Activated T-cell treated with anti-CD3 and anti-CD28 coated beads for 48 hours (primary cell): ENCODE measurements around the gene DHRS13.
A peak's percentile ranks its signal among the peaks of the same experiment; 100 is the strongest.
"Not testable (repeated sequence)": the region's sequence is repeated elsewhere in the genome, so short reads cannot be mapped to it uniquely, and the experiment has no call there.

Experiments
- DNase-seq: peaks from one replicate; pipeline ENCODE4 v3.0.0-alpha.2; 2020; ENCODE audit warnings: low read depth

Gene DHRS13

GRCh38 chr17:28903546-28903841, 615 bp upstream of the DHRS13 start:
- not testable (repeated sequence) for DNase-seq

- peak; percentile 55 for DNase-seq
Observed at GRCh38 chr17:28901866-28902818, 737 bp downstream of the DHRS13 start.

DNA sequence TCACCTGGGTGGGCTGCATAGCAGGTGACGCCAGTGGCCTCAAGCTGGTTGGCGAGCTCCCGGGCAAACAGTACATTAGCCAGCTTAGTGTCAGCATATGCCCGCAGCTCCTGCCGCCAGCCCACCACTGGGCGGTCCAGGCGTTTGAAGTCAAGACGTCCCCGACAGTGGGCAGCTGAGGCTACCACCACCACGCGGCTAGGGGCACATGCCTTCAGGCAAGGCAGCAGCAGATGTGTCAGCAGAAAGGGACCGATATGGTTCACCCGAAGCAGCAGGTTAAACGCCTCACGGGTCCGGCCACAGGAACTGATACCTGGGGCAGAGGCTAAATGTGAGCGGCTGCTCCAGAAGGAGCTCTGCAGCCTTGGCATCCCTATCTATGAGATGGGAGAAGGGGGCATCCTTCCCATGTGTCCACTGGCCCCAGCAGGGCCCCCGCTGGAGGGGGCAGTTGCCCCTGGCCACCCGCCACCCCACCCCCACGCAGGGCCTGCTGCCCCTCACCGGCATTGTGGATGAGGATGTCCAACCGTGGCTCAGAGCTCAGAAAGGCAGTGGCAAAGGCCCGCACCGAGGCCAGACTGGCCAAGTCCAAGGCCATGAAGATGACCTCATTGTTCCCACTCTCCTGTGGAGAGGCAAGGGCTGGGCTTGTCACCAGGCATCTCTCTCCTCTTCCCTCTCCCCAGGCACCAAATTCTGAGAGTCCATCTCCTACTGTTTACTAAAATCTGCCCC, 1.7 kb downstream of the DHRS13 start:
- DNase-seq, result no peak

- no peak for DNase-seq
Observed at GRCh38 chr17:28899212-28899815, 3.6 kb downstream of the DHRS13 start.

DNA sequence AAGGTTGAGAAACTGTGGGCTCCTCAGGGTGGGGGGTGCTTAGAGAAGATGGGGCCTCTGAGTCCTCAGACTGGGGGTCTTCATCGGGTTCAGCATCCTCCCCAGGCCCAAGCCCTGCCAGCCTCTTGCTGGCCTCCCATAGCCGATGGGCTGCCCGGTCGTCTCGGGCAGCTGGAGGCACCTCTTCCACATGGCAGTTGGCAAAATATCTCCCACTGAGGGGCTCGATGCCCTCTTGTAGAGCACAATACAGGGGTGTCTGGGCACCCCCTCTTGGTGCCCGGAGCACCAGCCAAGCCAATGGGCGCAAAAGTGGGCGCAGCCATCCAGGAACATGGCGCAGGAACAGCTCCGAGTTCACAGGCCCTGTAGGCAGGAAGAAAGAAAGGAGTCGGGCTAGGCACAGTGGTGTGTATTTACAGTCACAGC, 4.3 kb downstream of the DHRS13 start:
- no peak for DNase-seq

- no peak for DNase-seq
Observed at GRCh38 chr17:28897769-28898526, 4.9 kb downstream of the DHRS13 start.

DNA sequence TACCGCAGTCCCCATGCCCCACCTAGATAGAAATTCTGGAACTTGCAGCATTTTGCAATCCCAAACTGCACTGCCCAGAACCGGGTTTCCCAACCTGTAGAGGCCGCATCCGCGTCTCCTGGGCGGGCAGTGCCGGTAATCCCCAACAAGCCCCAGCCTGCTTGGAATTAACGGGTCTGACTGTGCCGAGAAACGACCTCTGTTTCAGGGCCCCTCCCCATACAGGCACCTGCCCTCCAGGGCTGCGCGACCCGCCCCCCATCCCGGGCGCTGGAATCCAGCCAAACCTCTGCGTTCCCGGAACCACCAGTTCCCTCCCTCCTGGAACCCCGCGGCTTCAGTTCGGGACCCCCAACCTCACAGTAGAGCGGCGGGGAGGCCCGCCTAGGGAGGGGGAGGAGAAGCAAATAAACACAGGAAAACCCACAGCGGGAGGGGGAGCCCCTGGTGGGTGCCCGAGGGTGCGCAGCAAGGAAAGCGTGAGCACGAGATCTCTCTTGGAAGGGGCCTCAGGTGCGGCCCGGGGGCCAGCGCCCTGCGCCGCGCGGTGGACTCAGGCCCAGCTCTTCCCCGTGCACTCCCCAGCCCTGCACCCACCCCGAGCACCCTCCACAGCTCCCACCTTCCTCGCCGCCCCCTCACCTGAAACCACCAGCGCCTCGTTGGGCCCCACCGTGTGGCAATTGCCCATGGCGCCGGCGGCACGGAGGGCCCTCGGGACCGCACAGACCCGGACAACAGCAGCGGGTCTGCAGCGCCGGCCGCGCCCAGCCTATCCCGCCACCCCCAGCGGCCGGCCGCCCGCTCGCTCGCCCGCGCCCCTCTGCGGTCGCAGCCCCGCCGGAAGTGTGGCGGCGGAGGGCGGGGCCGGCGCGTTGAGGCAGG, 5.8 kb downstream of the DHRS13 start, which contains the start of gene FLOT2:
TSS of gene FLOT2 (minus strand) at position 850 of the 885 bp plus-strand sequence. CDS start at position 691, 159 bp downstream.
- peak; percentile 52 for DNase-seq

DNA sequence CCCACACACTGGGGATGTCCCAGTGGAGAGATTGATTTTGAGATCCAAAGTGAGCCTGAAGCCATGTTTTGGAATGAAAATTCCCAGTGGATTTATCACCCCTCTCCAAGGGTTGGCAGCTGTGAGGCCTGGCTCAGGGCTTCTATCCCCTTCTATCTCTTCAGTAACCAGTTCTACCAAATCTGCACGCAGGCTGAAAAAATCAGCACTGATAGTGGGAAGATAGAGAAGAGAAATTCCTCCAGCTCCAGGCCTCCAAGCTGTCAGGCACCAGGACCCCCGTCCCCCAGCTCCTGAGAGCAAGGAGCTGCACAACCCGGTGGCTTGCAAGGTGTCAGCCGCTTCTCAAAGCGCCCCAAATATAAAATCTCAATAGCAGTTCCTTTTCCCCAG, 6.4 kb downstream of the DHRS13 start:
- DNase-seq, result no peak

DNA sequence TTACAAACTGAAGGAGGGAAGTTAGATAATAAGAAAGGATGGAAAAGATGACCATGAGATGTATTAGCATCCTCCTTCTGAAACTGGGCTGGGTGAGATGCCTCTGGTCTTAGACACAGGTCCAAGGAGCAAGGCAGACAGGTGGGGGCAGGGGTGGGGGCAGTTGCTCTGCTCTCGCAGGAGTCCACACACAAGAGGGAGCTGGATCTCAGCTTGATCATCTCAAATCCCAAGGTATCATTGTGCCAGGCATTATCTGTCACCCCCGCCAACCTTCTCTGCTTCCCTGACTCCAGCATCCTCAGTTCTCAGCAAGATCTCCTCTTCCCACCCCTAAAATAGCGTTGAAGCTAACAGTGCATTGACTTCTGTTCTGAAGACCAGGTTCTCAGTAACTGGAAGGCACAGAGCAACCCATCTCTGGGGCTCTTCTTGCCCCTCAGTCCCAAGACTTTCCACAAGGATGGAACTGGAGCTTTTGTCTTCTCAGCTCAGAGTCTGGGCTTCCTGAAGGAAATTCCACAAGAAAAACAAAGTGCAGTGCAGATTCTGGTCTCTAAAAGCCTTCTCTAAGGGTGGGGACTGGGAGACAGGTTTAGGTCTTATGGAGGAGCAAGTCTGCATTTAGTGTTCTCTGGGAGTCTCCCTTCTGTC, 7.0 kb downstream of the DHRS13 start:
- no peak for DNase-seq

- DNase-seq, result peak; percentile 29
Observed at GRCh38 chr17:28893248-28894183, 9.4 kb downstream of the DHRS13 start.

DNA sequence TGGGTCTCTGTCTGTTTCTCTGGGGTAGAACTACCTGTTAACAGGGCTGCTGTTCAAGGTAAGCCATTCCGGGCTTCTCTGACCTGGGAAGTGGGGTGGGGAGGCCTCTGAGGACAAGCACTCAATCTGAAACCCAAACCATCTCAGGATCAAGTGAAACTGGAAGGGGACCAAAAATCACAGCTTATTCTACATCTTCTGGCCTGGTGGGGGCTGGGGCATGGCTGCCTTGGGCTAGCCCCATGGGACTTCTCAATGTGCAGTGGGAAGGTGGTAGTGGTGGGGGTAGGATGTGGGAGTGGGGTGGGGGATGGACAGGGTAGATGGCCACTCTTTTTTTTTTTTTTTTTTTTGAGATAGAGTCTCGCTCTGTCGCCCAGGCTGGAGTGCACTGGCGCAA, 10.9 kb downstream of the DHRS13 start:
- DNase-seq, result no peak

- DNase-seq, result no peak
Observed at GRCh38 chr17:28891201-28891600, 11.7 kb downstream of the DHRS13 start.

DNA sequence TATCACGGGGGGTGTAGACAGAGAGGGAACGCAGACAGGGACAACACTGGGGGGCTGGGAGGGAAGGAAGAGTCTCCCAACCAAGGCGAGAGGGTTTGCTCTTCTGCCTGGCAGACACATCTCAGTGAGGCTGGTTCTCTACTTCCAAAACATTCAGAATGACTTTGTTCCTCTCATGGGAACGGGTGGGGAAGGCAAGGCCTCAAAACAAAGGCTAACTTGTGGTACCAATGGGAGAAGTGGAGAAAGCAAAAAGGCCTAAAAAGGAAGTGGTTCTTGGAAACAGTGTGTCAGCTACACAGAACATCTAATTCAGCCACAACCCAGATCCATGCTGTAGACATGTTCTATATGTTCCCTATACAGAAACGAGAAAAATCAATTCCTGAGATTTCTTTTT, 12.9 kb downstream of the DHRS13 start:
- DNase-seq, result no peak

- no peak for DNase-seq
Observed at GRCh38 chr17:28888832-28889231, 14.0 kb downstream of the DHRS13 start.

DNA sequence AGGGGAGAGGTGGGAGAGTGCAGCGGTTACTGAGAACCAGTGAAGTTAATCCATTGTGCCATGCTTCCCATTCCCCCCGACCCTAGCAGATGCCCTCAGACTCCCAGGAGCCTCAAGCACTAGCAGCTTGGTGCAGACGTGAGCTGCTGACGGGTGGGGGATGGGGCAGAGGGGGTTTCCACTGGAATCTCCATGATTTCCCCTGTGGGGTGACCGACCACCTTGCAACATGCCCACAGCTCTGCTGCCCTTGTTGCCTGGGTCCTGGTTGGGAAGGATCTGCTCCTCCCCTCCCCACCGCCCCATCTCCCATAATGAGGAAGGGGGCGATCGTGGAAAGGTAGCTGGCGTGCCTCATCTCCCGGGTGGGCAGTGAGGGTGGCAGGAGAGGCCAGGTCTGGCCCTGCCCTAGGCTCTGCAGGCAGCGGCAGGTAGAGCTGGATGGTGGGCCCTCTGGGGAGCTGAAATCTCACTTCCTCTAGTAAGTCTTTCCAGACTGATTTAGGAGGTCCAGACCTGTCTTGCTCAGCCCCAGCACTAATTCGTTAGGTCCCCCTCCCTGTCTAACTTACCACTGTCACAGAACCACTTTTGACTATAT, 14.9 kb downstream of the DHRS13 start:
- DNase-seq, result no peak

DNA sequence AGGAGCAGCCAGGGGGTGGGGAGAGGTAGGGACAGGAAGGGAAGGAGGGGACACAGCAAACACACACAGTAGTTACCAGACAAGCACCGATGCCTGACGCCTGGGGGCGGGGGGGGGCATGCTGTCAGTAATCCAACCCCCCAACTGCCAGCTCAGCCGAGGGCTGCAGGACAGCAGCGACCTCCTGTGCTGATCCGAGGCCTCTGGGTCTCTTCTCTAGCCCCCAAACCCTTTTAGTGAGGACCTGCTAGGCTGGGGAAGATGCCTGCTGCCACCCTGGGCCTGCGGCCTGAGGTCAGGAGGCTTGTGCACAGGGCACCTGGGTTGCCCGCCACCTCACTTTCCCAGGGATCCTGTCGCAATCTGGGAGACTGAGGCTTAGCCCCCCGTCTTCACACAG, 16.9 kb downstream of the DHRS13 start:
- no peak for DNase-seq

GRCh38 chr17:28885363-28885762, 17.5 kb downstream of the DHRS13 start:
- no peak for DNase-seq

DNA sequence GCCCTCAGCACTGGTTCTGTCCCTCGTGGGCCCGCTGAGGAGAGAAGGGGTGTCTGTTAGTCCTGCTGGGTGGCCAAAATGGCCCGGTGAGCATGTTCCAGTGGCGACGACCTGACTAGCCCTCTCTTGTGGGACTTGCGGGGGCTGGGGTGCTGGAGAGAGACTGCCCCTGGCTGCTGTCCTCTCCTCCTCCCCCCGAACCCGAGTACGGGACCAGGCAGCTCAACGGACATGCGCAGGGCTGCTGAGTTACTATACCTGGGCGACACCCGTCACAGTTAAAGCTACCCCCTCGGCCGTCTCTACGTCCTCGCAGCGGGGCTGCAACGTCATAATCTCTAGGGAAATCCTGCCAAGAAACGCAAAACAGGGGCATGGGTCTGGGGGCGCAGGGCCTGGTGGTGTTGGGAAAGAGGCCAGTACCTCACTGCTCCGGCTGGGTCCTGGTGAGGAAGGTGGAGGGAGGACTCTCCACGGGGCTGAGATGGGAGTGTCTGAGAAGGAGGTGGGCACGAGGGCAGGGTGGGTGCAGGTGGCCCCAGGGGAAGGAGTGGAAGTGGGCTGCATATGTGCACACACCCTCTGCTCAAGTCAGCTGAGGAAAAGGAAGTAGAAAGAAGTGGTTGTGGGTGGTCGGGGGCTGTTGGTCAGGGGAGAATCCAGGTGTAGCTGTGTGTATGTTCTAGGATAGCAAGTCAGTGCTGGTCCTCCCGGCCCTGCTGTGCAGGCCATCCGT, 18.7 kb downstream of the DHRS13 start:
- no peak for DNase-seq
